Ascending aorta (tissue), 2 donors: ENCODE measurements around the gene ZNF561. TPM values are rescaled to one million over a fixed set of nuclear protein-coding genes. Genes with fewer than 3 reads are reported as not detected.
"Not testable (repeated sequence)": the region's sequence is repeated elsewhere in the genome, so short reads cannot be mapped to it uniquely, and the experiment has no call there.

Source experiments
- DNase-seq, 2 donors: peaks; one replicate each; pipeline ENCODE4 v3.0.0-alpha.2; 2019; ENCODE audit warnings: low spot score in 2 of 2
- H3K27ac ChIP-seq, 2 donors: fragments of 200-600 bp; sonication (generic); one replicate each; pipeline ENCODE4 v1.5.1; 2016 to 2017; ENCODE audit warnings: mild to moderate bottlenecking in 1 of 2
- H3K27me3 ChIP-seq: fragments of 200-600 bp; sonication (generic); one replicate; pipeline ENCODE4 v1.5.1; 2017
- H3K36me3 ChIP-seq, 2 donors: fragments of 200-600 bp; sonication (generic); one replicate each; pipeline ENCODE4 v1.5.1; 2016
- H3K4me1 ChIP-seq, 2 donors: fragments of 200-600 bp; sonication (generic); one replicate each; pipeline ENCODE4 v1.5.1; 2016 to 2017; ENCODE audit warnings: mild to moderate bottlenecking in 1 of 2
- H3K4me3 ChIP-seq, 2 donors: fragments of 200-600 bp; sonication (generic); one replicate each; pipeline ENCODE4 v1.5.1; 2016 to 2017; ENCODE audit warnings: mild to moderate bottlenecking in 1 of 2
- H3K9me3 ChIP-seq, 2 donors: fragments of 200-600 bp; sonication (generic); one replicate each; pipeline ENCODE4 v1.5.1; 2016
- intact Hi-C: fragments of 100-400 bp; cut with DNase I; formaldehyde crosslinking; loops from one replicate; pipeline ENCODE4 v1.15.1; 2023
- total RNA-seq: library from RNA; depleted of rRNA; stranded (reverse); fragments of >200 nt; gene quantifications from one replicate; pipeline ENCODE4 v1.1.0, GENCODE V29; 2016
- TF ChIP-seq, protein P1 (sequence below), 3 experiments: fragments of 200-600 bp in 2 of 3; fragments of 450-650 bp in 1 of 3; sonication (generic) in 2 of 3; IDR thresholded peaks; one replicate each; pipeline ENCODE4 v1.5.1; 2016 to 2019; ENCODE audit warnings: antibody characterized with exemption in 3 of 3, mild to moderate bottlenecking in 1 of 3, moderate library complexity in 1 of 3

ZNF561 gene
- total RNA-seq = 35.4 TPM

DNA sequence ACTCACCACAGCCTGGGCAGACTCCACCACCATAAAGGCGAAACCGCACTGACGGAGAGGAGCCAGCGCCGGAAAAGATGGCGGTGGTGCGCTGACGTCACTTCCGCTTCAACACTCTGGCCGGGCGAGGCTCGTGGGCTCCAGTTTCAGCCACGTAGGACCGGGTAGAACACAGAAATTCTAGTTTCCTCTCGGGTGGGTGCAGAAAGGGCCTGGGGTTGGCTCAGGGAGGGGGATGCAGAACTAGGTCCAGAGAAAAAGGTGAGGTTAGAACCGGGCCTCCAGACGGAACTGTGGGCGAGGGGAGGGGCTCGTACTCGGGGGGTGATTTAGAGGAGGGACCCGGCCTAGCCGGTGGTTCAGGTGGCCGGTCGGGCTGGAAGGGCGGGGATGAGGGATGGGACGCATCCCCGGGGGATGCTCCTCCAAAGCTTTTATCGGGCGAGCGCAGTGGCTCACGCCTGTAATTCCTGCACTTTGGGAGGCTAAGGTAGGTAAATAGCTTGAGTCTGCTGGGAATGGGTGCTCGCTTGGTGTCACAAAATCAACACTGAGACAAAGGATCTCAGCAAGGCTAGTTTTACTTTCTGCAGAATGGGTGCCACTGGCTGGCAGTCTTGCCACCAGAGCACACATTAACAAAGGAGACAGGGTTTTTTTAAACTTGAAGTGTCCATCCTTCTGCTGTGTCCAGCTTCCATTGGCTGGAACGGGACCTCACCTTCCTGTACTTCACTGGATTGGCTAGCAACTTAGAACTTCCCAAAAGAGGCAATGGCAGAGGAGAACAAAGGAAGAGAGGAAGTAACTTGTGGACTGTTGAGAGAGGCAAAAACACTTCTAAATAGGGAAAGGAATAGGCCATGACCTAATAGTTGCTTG is at the start of gene ZNF561:
TSS of gene ZNF561 (minus strand) at position 77 of the 882 bp plus-strand sequence. CDS start 1,776 bp downstream, outside the sequence.
- TF ChIP-seq, protein P1, sequence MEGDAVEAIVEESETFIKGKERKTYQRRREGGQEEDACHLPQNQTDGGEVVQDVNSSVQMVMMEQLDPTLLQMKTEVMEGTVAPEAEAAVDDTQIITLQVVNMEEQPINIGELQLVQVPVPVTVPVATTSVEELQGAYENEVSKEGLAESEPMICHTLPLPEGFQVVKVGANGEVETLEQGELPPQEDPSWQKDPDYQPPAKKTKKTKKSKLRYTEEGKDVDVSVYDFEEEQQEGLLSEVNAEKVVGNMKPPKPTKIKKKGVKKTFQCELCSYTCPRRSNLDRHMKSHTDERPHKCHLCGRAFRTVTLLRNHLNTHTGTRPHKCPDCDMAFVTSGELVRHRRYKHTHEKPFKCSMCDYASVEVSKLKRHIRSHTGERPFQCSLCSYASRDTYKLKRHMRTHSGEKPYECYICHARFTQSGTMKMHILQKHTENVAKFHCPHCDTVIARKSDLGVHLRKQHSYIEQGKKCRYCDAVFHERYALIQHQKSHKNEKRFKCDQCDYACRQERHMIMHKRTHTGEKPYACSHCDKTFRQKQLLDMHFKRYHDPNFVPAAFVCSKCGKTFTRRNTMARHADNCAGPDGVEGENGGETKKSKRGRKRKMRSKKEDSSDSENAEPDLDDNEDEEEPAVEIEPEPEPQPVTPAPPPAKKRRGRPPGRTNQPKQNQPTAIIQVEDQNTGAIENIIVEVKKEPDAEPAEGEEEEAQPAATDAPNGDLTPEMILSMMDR (IDR thresholded peaks at IDR 0.05) = no peak
- H3K27ac ChIP-seq = peak within 1 kb of the TSS; percentile 89 to 91
- peak; percentile 14 to 90 for DNase-seq
- peaks cover 30 to 31% of the 10 kb centered on the region in 2 donors for H3K36me3 ChIP-seq
- H3K4me3 ChIP-seq = peak within 1 kb of the TSS; percentile 83 to 87
- no peaks in the 10 kb centered on the region for H3K27me3 ChIP-seq
- peaks cover 0 to 17% of the 10 kb centered on the region in 2 donors for H3K4me1 ChIP-seq
- intact Hi-C loops = loop anchor here (1.0 to 5.0 kb wide), 5 partner anchors 37 to 299 kb away; partner anchors contain the start of genes ZNF121, ZNF426, ZNF559 and ZNF562
- H3K9me3 ChIP-seq = no peaks in the 10 kb centered on the region

DNA sequence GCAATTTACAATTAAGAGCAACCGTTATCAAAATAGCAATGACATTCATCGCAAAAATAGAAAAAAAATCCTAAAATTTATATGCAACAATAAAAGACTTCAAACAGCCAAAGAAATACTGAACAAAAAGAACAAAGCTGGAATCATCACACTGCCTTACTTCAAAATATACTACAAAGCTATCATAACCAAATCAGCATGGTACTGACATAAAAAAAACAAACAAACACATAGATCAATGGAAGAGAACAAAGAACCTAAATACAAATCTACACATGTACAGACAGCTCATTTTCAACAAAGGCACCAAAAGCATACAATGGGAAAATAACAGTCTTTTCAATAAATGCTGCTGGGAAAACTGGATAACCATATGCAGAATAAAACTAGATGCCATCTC is 47.5 kb upstream of the ZNF561 start:
- H3K27ac ChIP-seq = no peak overlapping the region
- H3K4me3 ChIP-seq = no peak overlapping the region
- peaks cover 6 to 43% of the 10 kb centered on the region in 2 donors for H3K36me3 ChIP-seq
- TF ChIP-seq, protein P1 (IDR thresholded peaks at IDR 0.05) = no peak
- intact Hi-C loops = no loop called here
- DNase-seq = no peak
- no peaks in the 10 kb centered on the region for H3K4me1 ChIP-seq
- no peaks in the 10 kb centered on the region for H3K27me3 ChIP-seq
- peaks cover 36 to 98% of the 10 kb centered on the region in 2 donors for H3K9me3 ChIP-seq

GRCh38 chr19:9667898-9668297 is 46.9 kb upstream of the ZNF561 start:
- peaks cover 6 to 43% of the 10 kb centered on the region in 2 donors for H3K36me3 ChIP-seq
- intact Hi-C loops = no loop called here
- TF ChIP-seq, protein P1 (IDR thresholded peaks at IDR 0.05) = no peak
- H3K4me3 ChIP-seq = no peak overlapping the region
- H3K27ac ChIP-seq = no peak overlapping the region
- H3K27me3 ChIP-seq = no peaks in the 10 kb centered on the region
- DNase-seq = no peak
- peaks cover 31 to 98% of the 10 kb centered on the region in 2 donors for H3K9me3 ChIP-seq
- H3K4me1 ChIP-seq = no peaks in the 10 kb centered on the region

- Histone ChIP-seq H3K4me1 (no peaks in the 10 kb centered on the region), H3K27me3 (no peaks in the 10 kb centered on the region), H3K36me3 (peaks cover 51 to 67% of the 10 kb centered on the region in 2 donors), H3K9me3 (peaks cover 7 to 58% of the 10 kb centered on the region in 2 donors), H3K27ac (no peak overlapping the region), H3K4me3 (no peak overlapping the region)
- no peak for DNase-seq
- intact Hi-C loops = no loop called here
- TF ChIP-seq, protein P1 (IDR thresholded peaks at IDR 0.05) = no peak
These were observed 37.7 kb upstream of the ZNF561 start for GRCh38 chr19:9658769-9659168.

- H3K36me3 ChIP-seq = peaks cover 75 to 100% of the 10 kb centered on the region in 2 donors
These were observed 32.1 kb upstream of the ZNF561 start for GRCh38 chr19:9653066-9653555.

DNA sequence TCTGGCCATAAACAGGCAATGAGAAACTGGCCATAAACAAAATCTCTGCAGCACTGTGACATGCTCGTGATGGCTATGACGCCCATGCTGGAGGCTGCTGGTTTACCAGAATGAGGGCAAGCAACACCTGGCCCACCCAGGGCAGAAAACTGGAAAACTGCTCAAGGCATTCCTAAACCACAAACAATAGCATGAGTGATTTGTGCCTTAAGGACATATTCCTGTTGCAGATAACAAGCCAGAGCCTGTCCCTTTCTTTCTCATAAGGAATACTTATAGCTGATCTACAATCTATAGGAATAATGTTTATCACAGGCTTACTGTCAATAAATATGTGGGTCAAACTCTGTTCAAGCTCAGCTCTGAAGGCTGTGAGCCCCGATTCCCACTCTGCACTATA is 30.4 kb upstream of the ZNF561 start:
- intact Hi-C loops, H3K4me3 ChIP-seq, DNase-seq, H3K27me3 ChIP-seq, H3K4me1 ChIP-seq, H3K27ac ChIP-seq: not testable (repeated sequence)
- H3K36me3 ChIP-seq = peaks cover 72 to 100% of the 10 kb centered on the region in 2 donors
- H3K9me3 ChIP-seq = peaks cover 32 to 83% of the 10 kb centered on the region in 2 donors

More at GRCh38 chr19:9653066-9653555, 32.1 kb upstream of the ZNF561 start:
- H3K27ac ChIP-seq, H3K4me3 ChIP-seq, H3K27me3 ChIP-seq, DNase-seq, intact Hi-C loops, H3K4me1 ChIP-seq: not testable (repeated sequence)
- H3K9me3 ChIP-seq = peaks cover 32 to 69% of the 10 kb centered on the region in 2 donors
